HG02970 (cell line): Measurements from ENCODE around the gene MYO1F.
"Not testable (repeated sequence)": the region's sequence is repeated elsewhere in the genome, so short reads cannot be mapped to it uniquely, and the experiment has no call there.

ENCODE experiments used
- ATAC-seq: cut with Tn5 transposase; IDR thresholded peaks from one replicate; pipeline ENCODE4 v1.9.1; 2021; ENCODE audit warnings: mild to moderate bottlenecking, moderate library complexity, moderate number of reproducible peaks; ENCODE audit not compliant: unreplicated experiment, low FRiP score

MYO1F gene

DNA sequence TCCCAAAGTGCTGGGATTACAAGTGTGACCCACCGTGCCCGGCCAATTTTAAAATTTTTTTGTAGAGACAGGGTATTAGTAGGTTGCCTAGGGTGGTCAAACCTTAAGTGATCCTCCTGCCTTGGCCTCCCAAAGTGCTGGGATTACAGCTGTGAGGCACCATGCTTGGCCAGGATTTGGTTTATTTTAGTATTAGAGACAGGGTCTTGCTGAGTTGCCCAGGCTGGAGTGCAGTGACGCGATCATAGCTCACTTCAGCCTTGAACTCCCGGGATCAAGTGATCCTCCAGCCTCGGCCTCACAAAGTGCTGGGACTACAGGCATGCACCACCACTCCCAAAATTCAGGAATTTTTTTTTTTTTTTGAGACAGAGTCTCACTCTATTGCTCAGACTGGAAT lies 57.9 kb downstream of the MYO1F start:
- no peak for ATAC-seq

DNA sequence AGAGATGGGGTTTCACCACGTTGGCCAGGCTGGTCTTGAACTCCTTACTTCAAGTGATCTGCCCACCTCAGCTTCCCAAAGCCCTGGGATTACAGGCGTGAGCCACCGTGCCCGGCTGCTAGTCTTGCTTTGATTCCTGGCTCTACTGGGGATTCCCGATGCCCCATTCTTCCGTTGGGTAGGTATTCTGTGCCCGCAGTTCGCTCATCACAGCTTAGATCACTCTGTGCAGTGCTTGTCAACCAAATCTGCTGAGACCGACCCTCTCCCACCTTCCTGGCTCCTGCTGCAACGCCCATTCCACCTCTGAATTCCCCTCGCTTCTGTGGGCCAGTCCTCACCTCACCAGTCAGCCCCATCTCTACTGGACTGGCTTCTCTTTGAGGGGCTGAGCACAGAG lies 58.7 kb downstream of the MYO1F start:
- no peak for ATAC-seq

DNA sequence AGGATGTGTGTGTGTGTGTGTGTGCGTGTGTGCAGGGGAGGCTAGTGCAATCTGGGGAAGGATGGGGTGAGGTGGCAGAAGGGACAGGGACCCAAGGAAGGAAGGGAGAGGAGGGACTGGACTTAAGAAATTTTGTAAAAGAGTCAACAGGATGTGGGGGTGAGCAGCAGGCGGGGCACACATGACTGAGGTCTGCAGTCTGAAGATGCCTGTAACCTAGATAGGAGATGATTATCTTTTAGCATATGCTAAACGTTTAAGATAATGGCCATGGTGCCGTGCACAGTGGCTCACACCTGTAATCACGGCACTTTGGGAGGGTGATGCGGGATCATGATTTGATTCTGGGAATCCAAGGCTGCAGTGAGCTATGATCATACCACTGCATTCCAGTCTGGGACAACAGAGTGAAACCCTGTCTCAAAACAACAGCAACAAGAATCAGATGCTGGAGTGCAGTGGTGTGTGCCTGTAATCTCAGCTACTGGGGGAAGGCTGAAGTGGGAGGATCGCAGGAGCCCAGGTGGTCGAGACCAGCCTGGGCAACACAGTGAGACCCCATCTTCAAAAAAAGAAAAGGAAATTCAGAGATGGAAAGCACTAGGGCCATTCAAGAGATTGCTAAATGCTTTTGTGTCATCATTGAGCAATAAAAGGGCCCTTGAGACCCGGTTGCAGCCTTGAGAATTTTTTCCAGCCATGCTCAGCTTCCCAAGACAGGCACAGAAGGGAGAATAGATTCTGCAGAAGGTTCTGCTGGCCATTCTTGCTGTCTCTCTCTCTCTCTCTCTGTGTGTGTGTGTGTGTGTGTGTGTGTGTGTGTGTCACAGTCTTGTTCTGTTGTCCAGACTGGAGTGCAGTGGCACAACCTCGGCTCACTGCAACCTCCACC lies 59.4 kb downstream of the MYO1F start:
- no peak for ATAC-seq

DNA sequence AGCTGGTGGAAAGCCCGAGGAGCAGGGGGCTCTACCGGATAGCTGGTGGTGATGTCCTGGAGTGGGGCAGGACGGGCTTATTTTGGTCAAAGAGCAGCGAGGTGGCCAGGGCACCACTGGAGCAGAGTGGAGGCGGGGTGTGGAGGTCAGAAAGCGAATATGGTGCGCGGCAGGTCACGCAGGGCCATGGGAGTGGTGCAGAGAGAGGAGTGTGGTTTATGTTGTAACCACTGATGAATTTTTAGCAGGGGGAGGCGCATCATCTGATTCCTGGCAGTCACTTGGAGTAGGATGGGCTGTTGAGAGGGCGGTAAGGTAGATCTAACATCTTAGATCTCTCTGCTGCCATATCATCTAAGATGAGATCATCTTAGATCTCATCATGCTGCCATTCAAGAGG lies 61.9 kb downstream of the MYO1F start:
- ATAC-seq, result no peak

DNA sequence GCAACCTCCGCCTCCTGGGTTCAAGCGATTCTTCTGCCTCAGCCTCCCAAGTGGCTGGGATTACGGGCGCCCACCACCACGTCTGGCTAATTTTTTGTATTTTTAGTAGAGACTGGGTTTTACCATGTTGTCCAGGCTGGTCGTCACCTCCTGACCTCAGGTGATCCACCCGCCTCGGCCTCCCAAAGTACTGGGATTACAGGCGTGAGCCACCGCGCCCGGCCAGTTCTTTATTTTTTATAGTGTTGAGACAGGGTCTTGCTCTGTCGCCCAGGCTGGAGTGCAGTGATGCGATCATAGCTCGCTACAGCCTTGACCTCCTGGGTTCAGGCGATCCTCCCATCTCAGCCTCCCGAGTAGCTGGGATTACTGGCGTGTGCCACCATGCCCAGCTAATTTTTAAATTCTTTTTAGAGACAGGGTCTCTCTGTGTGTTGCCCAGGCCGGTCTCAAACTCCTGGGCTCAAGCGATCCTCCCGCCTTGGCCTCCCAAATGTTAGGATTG lies 62.7 kb downstream of the MYO1F start:
- not testable (repeated sequence) for ATAC-seq

DNA sequence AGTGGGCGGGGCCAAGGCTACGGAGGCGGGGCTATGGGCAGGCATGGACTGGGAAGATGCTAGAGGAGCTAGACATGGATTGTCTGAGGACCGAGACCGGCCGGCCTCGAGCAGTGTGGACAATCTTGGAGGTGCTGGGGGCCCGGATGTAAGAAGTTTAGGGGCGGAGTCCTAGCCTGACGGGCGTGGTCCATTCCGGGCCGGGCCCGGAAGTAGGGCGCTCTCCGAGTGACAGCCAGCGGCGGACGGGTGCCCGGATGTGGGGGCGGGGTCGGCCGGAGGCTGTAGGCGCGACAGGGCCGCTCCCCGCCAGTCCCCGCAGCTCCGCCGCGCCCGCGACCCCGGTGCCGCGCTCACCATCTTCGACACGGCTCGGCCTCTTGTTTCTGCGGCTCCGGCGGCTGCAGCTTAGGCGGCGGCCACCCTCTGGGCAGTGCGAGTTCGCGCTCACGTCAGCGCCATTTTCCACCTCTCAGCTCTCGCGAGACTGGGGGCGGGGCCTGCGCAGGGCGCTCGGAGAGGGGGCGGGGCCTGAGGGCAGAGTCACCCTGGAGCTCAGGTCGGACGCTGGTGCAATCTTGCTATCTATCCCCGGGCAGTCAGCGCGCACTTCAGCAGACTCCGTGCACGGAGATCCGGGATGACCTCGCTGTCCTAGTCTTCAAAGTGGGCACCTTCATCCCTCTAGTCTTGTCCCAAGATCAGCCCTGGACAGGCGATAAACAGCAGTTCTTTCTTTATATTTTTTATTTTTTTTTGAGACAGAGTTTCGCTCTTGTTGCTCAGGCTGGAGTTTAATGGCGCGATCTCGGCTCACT lies 63.3 kb downstream of the MYO1F start, which contains the start of gene ZNF414:
TSS of gene ZNF414 (minus strand) at position 481 of the 818 bp plus-strand sequence. CDS start at position 360, 121 bp downstream.
- ATAC-seq, result peak; percentile 89

DNA sequence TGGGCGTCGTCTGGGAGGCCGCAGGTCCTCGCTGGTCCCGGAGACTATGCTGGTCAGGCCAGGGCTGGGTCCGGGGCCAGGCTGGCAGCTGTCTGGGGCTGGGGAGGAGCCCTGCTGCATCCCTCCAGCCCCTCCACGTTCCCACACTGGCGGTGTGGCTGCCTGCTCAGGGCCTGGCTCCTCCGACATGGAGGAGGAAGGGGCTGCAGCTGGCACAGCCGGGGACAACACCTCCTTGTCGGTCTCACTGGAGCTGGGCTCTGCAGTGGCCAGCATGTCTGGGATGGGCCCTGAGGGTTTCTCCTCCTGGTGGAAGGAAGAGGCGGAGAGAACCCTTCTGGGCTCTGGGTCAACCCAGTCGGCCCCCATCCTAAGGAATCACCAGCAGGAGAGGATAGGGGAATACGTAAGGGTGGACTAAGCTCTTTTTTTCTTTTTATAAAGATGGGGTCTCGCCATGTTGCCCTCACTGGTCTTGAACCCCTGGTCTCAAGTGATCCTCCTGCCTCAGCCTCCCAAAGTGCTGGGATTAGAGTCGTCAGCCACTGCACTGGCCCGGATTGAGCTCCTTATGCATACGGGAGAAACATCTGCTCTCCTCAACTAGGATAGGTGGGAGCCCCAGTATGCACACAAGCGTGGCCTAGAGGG lies 64.1 kb downstream of the MYO1F start:
- no peak for ATAC-seq

DNA sequence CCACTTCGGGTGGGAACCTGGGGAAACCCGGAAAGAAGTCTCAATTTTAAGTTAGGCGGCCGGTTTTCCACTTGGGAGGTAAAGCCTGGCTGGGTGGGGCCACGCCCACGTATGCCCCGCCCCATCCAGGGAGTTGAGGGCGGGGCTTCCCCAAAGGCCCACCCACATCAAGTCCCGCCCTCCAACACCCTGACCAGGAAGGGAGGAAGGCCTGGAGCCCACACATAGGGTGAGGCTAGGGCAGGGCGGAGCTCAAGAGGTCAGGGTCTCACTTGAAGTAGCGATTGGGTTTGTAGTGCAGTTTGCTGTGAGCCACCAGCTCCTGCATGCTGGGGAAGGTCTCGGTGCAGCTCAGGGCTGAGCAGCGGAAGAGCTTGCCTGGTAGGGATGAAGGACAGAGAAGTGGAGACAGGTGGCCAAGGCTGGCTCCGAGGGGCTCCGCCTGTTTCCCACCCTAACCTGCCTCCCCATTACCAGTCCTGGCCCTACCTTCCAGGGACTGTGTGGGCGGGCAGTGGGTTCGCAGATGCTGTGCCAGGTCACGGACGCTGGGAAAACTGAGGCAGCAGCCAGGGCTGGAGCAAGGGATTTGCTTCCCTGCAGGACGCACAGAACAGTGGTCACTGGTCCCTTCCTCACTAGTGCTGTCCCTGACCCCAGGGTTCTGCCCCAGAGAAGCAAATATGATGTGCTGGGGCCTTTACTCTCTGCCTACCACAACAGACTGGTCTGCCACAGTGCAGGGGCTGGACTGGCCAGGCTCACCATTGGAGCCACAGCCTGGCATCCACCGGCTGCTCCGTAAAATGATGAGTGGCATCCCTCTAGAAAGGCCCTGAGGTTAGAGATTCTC lies 64.9 kb downstream of the MYO1F start:
- ATAC-seq, result no peak

DNA sequence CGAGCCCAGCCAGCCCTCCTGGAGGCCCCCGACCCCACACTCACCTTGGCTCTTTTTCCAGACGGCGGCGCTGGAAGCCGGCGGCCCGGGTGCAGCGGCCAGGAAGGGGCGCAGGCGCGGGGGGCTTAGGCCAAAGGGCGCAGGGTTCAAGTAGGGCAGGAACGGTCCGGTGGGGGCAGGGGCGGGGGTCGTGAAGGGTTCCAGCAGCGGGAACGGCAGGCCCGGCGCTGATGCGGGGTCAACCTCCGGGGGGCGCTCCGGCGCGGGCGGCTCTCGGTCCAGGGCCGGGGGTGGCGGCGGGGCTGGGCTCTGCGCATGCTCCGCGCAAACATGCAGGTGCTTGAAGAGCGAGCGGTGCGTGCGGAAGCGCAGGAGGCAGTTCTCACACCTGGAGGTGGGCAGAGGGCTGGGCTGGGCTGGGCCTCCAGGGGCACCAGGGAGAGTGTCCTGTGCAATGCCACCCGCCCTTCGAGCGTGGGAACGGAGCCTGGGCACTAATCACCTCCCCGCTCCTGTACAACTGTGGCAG lies 65.6 kb downstream of the MYO1F start:
- ATAC-seq, result no peak

DNA sequence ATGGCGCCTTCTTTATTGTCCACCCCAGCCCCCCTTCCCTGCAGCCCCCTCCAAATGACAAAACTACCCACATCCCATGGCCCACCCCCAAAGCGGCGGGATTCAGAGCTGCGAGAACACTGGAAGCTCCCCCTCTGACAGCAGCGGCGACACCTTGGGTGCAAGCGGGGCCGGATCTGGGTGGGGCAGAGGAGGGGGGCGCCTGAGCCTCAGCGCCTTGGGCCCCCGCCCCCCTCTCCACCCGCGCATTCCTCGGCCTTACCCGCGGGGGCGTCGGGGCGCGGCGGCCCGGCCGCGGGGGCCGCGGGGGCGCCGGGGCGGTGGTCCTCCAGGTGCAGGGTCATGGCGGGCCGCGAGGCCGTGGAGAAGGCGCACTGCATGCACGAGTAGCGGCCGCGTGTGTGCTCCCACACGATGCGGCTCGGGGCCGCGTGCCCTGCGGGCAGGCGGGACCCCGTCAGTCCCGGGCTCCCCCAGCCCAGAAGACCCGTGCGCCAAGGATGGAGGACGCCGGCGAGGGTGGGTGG lies 66.6 kb downstream of the MYO1F start:
- no peak for ATAC-seq

DNA sequence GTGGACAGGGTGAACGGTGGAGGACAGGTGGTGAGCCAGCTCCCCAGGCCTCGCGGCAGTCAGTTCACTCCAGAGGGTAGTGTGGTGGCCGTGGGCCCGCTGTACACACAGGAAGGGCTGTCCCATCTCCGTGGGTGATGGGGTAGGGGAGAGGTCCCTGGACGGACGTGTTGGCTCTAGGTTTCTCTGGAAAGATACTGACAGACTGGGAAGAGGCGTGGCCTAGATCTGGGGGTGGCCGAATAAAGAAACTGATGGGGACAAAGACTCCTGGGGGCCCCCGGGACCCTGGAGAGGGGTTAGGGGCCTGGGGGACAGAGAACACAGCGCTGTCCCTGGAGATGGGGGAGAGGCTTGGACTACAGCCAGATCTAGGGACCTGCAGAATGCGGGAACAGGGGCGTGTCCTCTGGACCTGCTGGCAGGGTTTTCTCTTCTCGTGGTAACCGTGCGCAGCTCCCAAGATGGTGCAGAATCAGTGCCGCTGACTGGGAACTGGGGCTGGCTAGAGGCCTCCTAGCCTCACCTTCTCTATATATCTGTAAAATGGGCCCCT lies 70.8 kb downstream of the MYO1F start:
- ATAC-seq, result no peak

DNA sequence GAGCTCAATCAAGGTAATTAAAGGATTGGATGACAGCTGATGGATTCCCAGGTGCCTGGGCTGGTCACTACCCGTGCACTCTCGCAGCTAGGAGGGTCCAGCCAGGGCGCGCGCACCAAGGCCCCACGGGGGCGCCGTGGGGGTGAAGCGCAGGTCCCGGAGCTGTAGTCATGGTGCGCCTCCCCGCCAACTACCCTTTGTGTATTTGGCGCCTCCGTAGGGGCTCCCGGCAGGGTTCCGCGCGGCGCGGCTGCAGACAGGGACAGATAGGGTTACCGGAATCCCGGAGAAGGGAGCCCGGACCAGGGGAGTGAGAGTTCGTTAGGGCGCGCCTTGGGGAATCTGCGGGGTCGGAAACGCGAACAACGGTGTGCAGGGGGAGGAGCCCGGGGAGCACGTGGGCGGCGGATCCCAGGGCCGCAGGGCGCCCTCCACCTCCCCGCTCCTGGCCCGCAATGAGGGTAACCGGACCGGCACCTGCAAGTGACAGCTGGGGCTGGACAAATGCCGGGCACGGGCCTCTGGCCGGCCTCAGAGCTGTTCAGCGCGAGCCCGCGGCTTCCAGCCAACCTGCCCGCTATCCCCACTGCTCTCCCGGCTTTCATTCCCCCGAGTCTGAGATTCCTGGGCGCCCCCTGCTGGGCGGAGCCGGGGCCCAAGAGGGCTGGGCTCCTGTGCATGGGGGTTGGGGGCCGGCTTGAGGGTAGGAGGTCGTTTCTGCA lies 71.4 kb downstream of the MYO1F start:
- no peak for ATAC-seq

DNA sequence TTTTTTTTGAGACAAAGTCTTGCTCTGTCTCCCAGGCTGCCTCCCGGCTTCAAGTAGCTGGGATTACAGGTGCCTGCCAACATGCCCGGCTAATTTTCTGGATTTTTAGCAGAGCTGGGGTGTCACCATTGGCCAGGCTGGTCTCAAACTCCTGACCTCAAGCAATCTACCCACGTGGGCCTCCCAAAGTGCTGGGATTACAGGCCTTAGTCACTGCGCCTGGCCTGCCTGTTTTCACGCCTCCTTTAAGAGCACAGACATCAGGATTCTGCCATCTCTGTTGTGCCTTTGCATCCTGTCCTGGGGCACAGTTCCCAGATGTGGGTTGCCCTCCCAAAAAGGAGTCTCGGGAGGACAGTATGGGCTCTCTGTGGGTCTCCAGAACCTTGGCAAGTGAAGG lies 72.3 kb downstream of the MYO1F start:
- ATAC-seq, result no peak

DNA sequence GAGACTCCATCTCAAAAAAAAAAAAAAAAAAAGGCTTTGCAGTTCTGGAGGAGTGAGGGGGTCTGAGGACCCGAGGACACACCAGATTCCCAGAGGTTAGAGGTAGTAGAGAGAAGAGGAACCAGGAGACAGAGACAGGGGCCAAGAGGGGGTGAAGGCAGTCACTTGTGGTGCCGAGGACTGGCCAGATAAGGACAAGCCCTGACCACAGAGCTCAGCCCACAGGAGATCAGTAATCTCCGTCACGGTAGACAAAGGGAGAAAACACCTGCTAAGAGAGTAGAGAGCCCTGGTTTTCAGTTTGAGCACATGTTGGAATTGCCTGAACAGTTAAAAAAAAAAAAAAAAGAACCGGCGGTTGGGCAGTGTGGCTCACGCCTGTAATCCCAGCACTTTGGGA lies 73.1 kb downstream of the MYO1F start:
- ATAC-seq, result no peak

DNA sequence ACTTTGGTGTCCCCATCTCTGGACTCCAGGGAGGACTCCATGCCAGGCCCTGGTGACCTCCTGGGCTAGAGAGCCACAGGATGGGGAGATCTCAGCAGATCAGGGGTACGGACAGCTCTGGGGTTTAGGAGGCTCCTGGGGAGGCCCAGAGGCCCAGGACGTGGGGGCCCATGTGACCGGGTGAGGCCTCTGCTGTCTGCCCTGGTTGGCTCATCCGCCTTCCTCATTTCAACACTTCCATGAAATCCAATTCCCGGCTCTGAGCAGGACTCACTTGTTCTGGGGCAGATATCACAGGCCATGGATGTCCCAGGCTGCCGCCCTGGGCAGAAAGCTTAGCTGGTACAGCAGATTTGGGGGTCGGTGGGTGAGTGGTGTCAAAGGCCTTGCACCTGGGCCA lies 73.7 kb downstream of the MYO1F start:
- no peak for ATAC-seq

DNA sequence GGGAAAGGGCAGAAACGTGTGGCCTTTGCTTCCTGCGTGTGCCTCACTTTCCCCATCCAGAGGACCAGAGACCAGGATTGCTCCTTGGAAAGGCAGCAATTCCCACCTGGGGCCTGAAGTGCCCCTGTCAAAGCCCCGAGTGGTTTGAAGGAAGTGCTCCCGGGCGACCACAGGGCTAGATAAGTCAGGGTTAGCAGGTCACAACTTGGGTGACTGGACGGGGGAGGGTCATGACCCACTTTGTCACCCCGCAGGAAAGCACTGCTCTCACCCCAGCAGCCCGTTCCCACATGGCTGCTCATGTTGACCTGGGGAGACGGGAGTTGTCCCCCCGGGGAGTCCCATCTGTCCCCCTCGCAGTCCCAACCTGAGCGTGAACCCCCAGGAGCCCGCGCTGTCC lies 75.3 kb downstream of the MYO1F start:
- no peak for ATAC-seq

DNA sequence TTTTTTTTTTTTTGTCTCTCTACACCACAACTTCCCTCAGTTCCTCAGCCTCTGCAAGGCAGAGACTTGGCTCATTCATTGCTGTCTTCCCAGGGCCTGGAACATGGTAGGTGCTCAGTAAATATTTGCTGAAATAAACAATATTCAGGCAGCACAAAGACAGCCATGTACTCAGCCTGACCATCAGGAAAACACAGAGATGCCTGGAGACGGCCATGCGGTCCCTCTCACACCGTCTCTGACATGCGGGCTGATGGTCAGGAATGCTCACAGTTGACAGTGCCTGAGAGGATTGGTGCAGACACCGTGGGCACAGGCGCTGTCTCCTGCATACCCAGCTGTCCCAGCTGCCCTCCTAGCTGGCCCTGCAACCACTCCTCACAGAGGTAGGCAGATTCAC lies 75.7 kb downstream of the MYO1F start:
- no peak for ATAC-seq

DNA sequence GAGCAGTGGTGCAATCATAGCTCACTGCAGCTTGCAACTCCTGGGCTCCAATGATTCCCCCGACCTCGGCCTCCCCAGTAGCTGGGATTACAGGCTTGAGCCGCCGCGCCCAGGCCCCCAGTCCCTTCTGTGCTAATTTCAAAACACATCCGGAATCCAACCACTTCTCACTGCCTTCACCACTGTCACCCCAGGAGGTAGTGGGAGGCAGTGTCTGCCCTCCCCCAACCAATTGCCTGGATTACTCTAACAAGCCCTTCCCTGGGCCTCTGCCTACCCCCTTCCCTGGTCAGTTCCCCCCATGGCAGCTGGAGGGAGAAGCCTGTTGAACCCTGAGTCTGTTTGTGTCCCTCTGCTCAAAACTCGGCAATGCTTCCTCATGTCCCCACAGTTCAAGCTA lies 77.1 kb downstream of the MYO1F start:
- no peak for ATAC-seq
